Mammary epithelial cell (primary cell): ENCODE measurements around the gene AP4M1.

ENCODE experiments used
- CTCF ChIP-seq, 2 donors: IDR thresholded peaks in 1 of 2; conservative IDR thresholded peaks in 1 of 2; 2 replicates each; pipeline ENCODE4 v1.5.1; 2011 to 2012; ENCODE audit warnings: inconsistent platforms in 2 of 2, low read length in 2 of 2, mild to moderate bottlenecking in 2 of 2, control low read depth in 1 of 2, low read depth in 1 of 2; ENCODE audit not compliant: insufficient read depth in 1 of 2; ENCODE audit errors: extremely low read depth in 1 of 2
- EZH2 ChIP-seq: IDR thresholded peaks from 2 replicates; pipeline ENCODE4 v1.6.1; 2012; ENCODE audit warnings: low read length, inconsistent platforms, borderline replicate concordance

DNA sequence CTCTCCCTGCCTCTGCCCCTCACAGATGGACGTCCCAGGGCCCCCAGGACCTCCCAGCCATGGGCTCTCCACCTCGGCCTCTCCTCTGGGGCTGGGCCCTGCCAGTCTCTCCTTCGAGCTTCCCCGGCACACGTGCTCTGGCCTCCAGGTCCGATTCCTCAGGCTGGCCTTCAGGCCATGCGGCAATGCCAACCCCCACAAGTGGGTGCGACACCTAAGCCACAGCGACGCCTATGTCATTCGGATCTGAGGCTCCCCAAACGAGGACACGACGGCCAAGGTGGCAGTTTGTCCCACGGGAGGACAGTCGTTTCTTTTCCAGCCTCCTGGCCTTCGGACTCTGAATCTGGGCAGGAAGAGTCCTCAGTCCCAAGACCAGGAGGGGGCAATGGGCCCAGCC, 5.2 kb downstream of the AP4M1 start:
- TF ChIP-seq CTCF (conservative IDR thresholded peaks at IDR 0.05 in 1 of 2, IDR thresholded peaks at IDR 0.05 in 1 of 2; ENCODE audit: extremely low read depth in 1 of 2, insufficient read depth in 1 of 2, low read depth in 1 of 2, low read length in 2 of 2) (no peak), EZH2 (no peak)
